ENCODE results near the gene PDE1A. TPM values are rescaled to one million over a fixed set of nuclear protein-coding genes. Genes with fewer than 3 reads are reported as not detected.

Gene PDE1A
- total RNA-seq, 4 donors from 2014 or later: 2.3 to 8.1 (median 2.9) TPM

DNA sequence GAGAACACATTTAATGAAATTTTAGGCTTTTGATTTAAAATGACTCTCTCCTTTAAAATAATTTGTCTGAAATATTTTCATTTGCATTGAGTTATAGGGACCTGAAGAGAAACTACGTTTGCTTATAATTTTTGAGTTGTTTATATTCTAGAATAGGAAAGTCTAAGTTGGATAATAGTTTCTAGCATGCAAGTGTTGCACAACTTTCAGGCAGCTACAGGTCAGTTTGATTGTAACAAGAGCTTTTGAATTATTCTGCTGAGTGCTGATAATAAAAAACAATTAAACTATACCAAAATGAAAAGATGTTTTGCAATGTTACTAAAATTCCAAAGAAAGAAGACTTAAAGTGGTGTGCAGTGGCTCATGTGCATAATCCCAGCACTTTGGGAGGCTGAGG, 71.0 kb downstream of the PDE1A start:
- no peak for DNase-seq (ENCODE audit: low spot score in 2 of 2)
- H3K27me3 ChIP-seq: no peaks in the 10 kb centered on the region
- WGBS: 61% methylated on average over 1 of the region's 1 CpG
- TF ChIP-seq POLR2AphosphoS5 (IDR thresholded peaks at IDR 0.05): no peak
- TF ChIP-seq POLR2A (IDR thresholded peaks at IDR 0.05): no peak
- no peak for TF ChIP-seq EP300 (IDR thresholded peaks at IDR 0.05)
- TF ChIP-seq, protein P1, sequence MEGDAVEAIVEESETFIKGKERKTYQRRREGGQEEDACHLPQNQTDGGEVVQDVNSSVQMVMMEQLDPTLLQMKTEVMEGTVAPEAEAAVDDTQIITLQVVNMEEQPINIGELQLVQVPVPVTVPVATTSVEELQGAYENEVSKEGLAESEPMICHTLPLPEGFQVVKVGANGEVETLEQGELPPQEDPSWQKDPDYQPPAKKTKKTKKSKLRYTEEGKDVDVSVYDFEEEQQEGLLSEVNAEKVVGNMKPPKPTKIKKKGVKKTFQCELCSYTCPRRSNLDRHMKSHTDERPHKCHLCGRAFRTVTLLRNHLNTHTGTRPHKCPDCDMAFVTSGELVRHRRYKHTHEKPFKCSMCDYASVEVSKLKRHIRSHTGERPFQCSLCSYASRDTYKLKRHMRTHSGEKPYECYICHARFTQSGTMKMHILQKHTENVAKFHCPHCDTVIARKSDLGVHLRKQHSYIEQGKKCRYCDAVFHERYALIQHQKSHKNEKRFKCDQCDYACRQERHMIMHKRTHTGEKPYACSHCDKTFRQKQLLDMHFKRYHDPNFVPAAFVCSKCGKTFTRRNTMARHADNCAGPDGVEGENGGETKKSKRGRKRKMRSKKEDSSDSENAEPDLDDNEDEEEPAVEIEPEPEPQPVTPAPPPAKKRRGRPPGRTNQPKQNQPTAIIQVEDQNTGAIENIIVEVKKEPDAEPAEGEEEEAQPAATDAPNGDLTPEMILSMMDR (IDR thresholded peaks at IDR 0.05): no peak
- H3K9me3 ChIP-seq: no peaks in the 10 kb centered on the region
- H3K27ac ChIP-seq: no peak overlapping the region
- peaks cover 6% of the 10 kb centered on the region for H3K4me1 ChIP-seq
- H3K4me3 ChIP-seq: no peak overlapping the region
- no peaks in the 10 kb centered on the region for H3K36me3 ChIP-seq

DNA sequence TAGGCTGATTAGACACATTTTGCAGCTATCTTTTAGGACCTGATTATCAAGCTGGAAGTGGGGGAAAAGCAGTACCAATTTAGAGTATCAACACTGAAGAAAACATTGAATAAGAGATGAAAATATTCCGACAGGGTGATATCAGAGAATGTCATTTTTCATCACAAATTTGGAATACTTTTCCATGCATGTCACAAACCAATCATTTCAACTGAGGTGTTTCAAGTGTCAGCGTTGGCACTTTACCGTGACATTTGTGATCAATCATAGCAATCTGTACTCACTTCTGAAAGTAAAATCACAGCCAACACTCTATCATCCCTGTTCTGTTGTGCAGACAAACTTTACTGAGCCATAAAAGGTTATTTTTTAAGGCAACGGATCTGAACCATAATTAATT, 75.4 kb downstream of the PDE1A start:
- Histone ChIP-seq H3K4me3 (no peak overlapping the region), H3K4me1 (no peaks in the 10 kb centered on the region), H3K9me3 (no peaks in the 10 kb centered on the region), H3K27ac (no peak overlapping the region), H3K36me3 (no peaks in the 10 kb centered on the region), H3K27me3 (no peaks in the 10 kb centered on the region)
- WGBS: 87% methylated on average over 4 of the region's 4 CpGs
- TF ChIP-seq POLR2A (IDR thresholded peaks at IDR 0.05): no peak
- no peak for TF ChIP-seq EP300 (IDR thresholded peaks at IDR 0.05)
- no peak for TF ChIP-seq POLR2AphosphoS5 (IDR thresholded peaks at IDR 0.05)
- TF ChIP-seq, protein P1 (IDR thresholded peaks at IDR 0.05): no peak
- no peak for DNase-seq (ENCODE audit: low spot score in 2 of 2)

DNA sequence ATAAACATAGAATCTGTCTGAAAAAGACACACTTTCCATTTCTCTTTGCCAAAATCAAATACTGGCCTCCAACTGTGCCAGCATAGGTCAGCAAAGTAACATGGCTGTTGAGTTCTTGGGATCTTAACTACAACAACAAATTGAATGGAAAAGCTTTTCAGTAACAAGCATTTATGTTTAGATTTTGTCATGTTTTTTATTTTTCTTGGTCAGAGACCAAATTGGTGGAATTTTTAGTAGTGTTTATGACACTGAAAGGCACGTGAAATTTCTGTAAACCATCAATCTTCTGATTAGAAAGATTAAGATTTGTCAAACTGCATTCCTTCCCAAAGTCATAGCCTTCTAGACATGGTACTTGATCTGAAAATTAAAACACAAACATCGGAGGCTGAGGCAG, 77.6 kb downstream of the PDE1A start:
- no peaks in the 10 kb centered on the region for H3K9me3 ChIP-seq
- no peak for DNase-seq (ENCODE audit: low spot score in 2 of 2)
- no peaks in the 10 kb centered on the region for H3K4me1 ChIP-seq
- TF ChIP-seq EP300 (IDR thresholded peaks at IDR 0.05) (no peak), POLR2A (IDR thresholded peaks at IDR 0.05) (no peak), POLR2AphosphoS5 (IDR thresholded peaks at IDR 0.05) (no peak)
- TF ChIP-seq, protein P1 (IDR thresholded peaks at IDR 0.05): no peak
- no peaks in the 10 kb centered on the region for H3K27me3 ChIP-seq
- H3K36me3 ChIP-seq: no peaks in the 10 kb centered on the region
- no peak overlapping the region for H3K27ac ChIP-seq
- WGBS: 45% methylated on average over 2 of the region's 2 CpGs
- H3K4me3 ChIP-seq: no peak overlapping the region

DNA sequence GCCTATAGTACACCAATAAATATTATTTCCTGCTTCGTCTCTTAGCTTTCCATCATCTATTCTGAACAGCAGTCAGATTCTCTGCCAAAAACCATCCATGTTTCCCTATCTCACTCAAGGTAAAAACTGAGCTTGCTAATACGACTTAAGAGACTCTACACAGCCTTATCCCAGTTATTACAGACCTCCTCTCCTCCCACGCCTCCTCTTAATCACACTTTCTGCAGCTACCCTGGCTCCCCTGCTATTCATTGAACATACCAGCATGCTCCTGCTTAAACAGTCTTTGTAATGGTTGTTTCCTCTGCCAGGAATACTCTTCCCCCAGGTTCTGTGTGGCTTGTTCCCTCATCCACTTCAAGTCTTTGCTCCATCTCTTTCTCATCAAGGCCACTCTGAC, 81.5 kb downstream of the PDE1A start:
- H3K27me3 ChIP-seq: no peaks in the 10 kb centered on the region
- H3K4me1 ChIP-seq: no peaks in the 10 kb centered on the region
- no peak for DNase-seq (ENCODE audit: low spot score in 2 of 2)
- no peak overlapping the region for H3K4me3 ChIP-seq
- no peaks in the 10 kb centered on the region for H3K9me3 ChIP-seq
- WGBS: 88% methylated on average over 3 of the region's 3 CpGs
- TF ChIP-seq, protein P1 (IDR thresholded peaks at IDR 0.05): no peak
- no peak for TF ChIP-seq POLR2A (IDR thresholded peaks at IDR 0.05)
- TF ChIP-seq EP300 (IDR thresholded peaks at IDR 0.05): no peak
- H3K36me3 ChIP-seq: no peaks in the 10 kb centered on the region
- no peak overlapping the region for H3K27ac ChIP-seq

- Histone ChIP-seq H3K4me3 (no peak overlapping the region), H3K36me3 (no peaks in the 10 kb centered on the region), H3K9me3 (no peaks in the 10 kb centered on the region), H3K27ac (no peak overlapping the region), H3K4me1 (no peaks in the 10 kb centered on the region), H3K27me3 (no peaks in the 10 kb centered on the region)
- no peak for DNase-seq (ENCODE audit: low spot score in 2 of 2)
- 88% methylated on average over 5 of the region's 5 CpGs for WGBS
- TF ChIP-seq, protein P1 (IDR thresholded peaks at IDR 0.05): no peak
- TF ChIP-seq EP300 (IDR thresholded peaks at IDR 0.05) (no peak), POLR2A (IDR thresholded peaks at IDR 0.05) (no peak), POLR2AphosphoS5 (IDR thresholded peaks at IDR 0.05) (no peak)
These were observed 96.2 kb downstream of the PDE1A start for GRCh38 chr2:182330451-182331305.

Measured in suprapubic skin (tissue), 4 donors.